Neural crest cell (in vitro differentiated cells): Measurements from ENCODE around the gene HABP4. TPM values are rescaled to one million over a fixed set of nuclear protein-coding genes. Genes with fewer than 3 reads are reported as not detected.

Experiments used
- DNase-seq: peaks from one replicate; pipeline ENCODE4 v3.0.0; 2021; ENCODE audit warnings: low read depth, mixed read lengths, low spot score
- H3K27ac Mint-ChIP-seq: one replicate; pipeline ENCODE4 v1.8.0; 2021; ENCODE audit warnings: mild to moderate bottlenecking, mixed read lengths; ENCODE audit not compliant: unreplicated experiment
- H3K27me3 Mint-ChIP-seq: 2 replicates; pipeline ENCODE4 v1.8.0; 2021; ENCODE audit warnings: low read depth, mild to moderate bottlenecking, mixed read lengths
- H3K36me3 Mint-ChIP-seq: 2 replicates; pipeline ENCODE4 v1.8.0; 2021; ENCODE audit warnings: low read depth, mild to moderate bottlenecking, mixed read lengths
- H3K4me1 Mint-ChIP-seq: 2 replicates; pipeline ENCODE4 v1.8.0; 2021; ENCODE audit warnings: mixed read lengths
- H3K4me3 Mint-ChIP-seq: one replicate; pipeline ENCODE4 v1.8.0; 2021; ENCODE audit warnings: mild to moderate bottlenecking, mixed read lengths
- H3K9me3 Mint-ChIP-seq: 2 replicates; pipeline ENCODE4 v1.8.0; 2021; ENCODE audit warnings: mixed read lengths
- total RNA-seq: library from RNA; stranded (reverse); gene quantifications from 2 replicates; pipeline ENCODE4 v1.2.1, GENCODE V29; 2021
- TF ChIP-seq, protein P1 (sequence below): fragments of 200-600 bp; sonication (generic); conservative IDR thresholded peaks from 2 replicates; pipeline ENCODE4 v1.5.0; 2021; ENCODE audit warnings: antibody characterized with exemption, mild to moderate bottlenecking

Gene HABP4
- total RNA-seq, 1 donor from 2014 or later, result 24.7 TPM

DNA sequence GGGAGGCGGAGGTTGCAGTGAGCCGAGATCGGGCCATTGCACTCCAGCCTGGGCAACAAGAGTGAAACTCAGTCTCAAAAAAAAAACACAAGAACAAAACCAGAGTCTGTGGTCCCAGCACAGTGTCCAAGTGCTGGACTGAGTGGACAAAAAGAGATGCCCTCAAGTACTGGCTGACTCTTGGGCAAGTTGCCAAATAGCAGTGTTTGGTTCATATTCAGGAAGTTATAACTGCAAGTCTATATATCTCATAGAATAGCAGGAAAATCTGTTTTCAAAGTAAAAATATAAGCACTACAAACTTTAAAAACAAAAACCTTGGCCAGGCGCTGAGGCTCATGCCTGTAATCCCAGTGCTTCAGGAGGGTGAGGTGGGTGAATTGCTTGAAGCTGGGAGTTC is 7.3 kb downstream of the HABP4 start:
- Mint-ChIP-seq H3K4me3 (no peak overlapping the region), H3K27ac (no peak overlapping the region), H3K9me3 (no peaks in the 10 kb centered on the region), H3K36me3 (peaks cover 7% of the 10 kb centered on the region), H3K4me1 (peaks cover 10% of the 10 kb centered on the region), H3K27me3 (no peaks in the 10 kb centered on the region)
- TF ChIP-seq, protein P1, sequence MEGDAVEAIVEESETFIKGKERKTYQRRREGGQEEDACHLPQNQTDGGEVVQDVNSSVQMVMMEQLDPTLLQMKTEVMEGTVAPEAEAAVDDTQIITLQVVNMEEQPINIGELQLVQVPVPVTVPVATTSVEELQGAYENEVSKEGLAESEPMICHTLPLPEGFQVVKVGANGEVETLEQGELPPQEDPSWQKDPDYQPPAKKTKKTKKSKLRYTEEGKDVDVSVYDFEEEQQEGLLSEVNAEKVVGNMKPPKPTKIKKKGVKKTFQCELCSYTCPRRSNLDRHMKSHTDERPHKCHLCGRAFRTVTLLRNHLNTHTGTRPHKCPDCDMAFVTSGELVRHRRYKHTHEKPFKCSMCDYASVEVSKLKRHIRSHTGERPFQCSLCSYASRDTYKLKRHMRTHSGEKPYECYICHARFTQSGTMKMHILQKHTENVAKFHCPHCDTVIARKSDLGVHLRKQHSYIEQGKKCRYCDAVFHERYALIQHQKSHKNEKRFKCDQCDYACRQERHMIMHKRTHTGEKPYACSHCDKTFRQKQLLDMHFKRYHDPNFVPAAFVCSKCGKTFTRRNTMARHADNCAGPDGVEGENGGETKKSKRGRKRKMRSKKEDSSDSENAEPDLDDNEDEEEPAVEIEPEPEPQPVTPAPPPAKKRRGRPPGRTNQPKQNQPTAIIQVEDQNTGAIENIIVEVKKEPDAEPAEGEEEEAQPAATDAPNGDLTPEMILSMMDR, result no peak
- DNase-seq, result no peak

DNA sequence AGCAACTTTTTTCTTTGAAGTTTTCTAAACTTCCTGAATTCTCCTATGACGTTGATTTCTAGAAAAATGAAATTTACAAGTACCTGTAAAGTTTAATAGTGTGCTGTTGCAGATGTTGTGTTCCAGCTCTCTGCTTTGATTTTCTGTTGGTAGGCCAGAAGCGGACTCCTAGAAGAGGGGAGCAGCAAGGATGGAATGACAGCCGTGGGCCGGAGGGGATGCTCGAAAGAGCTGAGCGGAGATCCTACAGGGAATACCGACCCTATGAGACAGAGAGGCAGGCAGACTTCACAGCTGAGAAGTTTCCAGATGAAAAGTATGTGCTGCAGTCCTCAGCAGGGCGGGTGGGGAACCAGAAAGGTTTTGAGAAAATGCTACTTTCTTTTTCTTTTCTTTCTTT is 8.3 kb downstream of the HABP4 start:
- H3K27ac Mint-ChIP-seq, result no peak overlapping the region
- no peak for DNase-seq

DNA sequence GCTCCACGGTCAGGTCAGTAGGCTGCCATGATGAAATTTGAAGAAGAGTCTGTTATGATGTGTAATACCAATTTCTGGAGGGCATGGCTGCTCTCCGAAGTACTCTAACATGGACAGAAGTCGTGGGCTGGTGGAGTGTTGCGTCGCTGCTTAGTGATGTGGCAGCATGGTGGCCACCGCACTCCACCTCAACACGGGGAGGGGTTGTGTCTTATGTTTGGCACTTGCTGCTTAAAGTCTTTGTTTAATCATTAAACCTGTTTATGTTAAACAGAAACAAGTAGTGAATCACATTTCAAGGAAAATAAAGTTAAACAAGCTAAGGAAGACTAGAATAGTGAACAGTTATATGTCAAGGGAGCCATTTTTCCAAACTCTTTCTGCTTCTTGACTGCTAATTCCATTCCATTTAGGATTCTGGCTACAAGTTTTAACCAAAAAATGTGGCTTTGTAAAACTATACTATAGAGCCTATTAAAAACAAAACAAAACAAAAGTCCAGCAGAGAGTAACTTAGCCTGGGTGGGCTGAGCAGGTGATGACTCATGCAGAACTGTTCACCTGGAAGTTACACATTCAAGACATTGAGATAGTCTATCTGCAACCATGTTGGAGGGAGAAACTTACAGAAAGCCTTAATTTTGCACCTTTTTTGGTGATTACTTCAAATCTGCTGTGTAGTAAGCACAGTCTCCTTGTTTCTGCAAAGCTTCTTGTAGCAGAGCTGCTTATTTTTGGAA is 9.5 kb downstream of the HABP4 start:
- H3K9me3 Mint-ChIP-seq, result no peaks in the 10 kb centered on the region

More for the DNA sequence above, 8.3 kb downstream of the HABP4 start:
- H3K36me3 Mint-ChIP-seq, result peaks cover 7% of the 10 kb centered on the region
- H3K4me3 Mint-ChIP-seq, result no peak overlapping the region
- peaks cover 5% of the 10 kb centered on the region for H3K4me1 Mint-ChIP-seq
- no peaks in the 10 kb centered on the region for H3K9me3 Mint-ChIP-seq
- no peaks in the 10 kb centered on the region for H3K27me3 Mint-ChIP-seq
- TF ChIP-seq, protein P1, result no peak

DNA sequence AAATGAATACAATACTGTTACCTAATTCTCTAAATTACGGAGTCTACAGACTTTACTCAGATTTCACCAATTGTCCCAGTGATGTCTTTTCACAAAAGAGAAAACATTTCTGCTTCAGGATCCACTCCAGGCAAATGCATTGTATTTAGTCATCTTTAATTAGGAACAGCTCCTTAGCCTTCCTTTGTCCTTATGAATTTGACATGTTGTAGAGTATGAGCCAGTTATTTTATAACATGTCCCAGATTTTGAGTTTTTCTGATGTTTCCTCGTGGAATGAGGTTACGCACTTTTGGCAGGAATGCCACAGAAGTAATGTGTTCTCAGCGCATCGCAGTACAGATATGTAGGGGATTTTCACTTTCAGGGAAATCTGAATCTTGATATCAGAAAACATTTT is 10.5 kb downstream of the HABP4 start:
- H3K27me3 Mint-ChIP-seq, result no peaks in the 10 kb centered on the region
- DNase-seq, result no peak
- no peak overlapping the region for H3K4me3 Mint-ChIP-seq
- H3K27ac Mint-ChIP-seq, result peak overlapping the region; percentile 48
- H3K9me3 Mint-ChIP-seq, result no peaks in the 10 kb centered on the region
- H3K4me1 Mint-ChIP-seq, result peaks cover 8% of the 10 kb centered on the region
- TF ChIP-seq, protein P1, result no peak
- peaks cover 8% of the 10 kb centered on the region for H3K36me3 Mint-ChIP-seq

More for the DNA sequence above, 9.5 kb downstream of the HABP4 start:
- Mint-ChIP-seq H3K4me3 (no peak overlapping the region), H3K27me3 (no peaks in the 10 kb centered on the region), H3K36me3 (peaks cover 7% of the 10 kb centered on the region), H3K27ac (no peak overlapping the region), H3K4me1 (peaks cover 5% of the 10 kb centered on the region)
- TF ChIP-seq, protein P1, result no peak
- DNase-seq, result no peak

DNA sequence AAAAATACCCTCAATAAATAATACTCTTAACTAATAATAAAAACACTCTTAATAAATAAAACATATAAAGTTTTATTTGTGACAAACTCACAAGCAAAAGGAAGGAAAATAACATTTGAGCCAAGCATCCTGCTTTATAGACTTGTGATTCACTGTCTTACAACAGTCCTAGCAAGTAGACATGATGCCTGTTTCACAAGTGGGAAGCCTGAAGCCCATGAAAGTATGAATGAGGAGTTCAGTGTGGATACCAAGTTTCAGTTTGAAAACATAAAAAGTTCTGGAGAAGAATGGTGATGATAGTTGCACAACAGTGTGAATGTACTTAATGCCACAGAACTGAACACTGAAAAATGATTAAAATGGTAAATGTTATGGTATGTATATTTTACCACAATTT is 10.9 kb downstream of the HABP4 start:
- Mint-ChIP-seq H3K4me1 (peaks cover 8% of the 10 kb centered on the region), H3K4me3 (no peak overlapping the region), H3K36me3 (peaks cover 12% of the 10 kb centered on the region), H3K27ac (no peak overlapping the region), H3K27me3 (no peaks in the 10 kb centered on the region), H3K9me3 (no peaks in the 10 kb centered on the region)
- no peak for DNase-seq
- TF ChIP-seq, protein P1, result no peak
